Natural killer cell treated with Interleukin-12 subunit alpha and Interleukin-12 subunit beta and Interleukin-15 and Interleukin-18, amount 100 ng/mL, for 72 hours (primary cell): ENCODE results near the gene DEPDC1B. TPM values are rescaled to one million over a fixed set of nuclear protein-coding genes. Genes with fewer than 3 reads are reported as not detected.
A peak's percentile ranks its signal among the peaks of the same experiment; 100 is the strongest.
"Not testable (repeated sequence)": the region's sequence is repeated elsewhere in the genome, so short reads cannot be mapped to it uniquely, and the experiment has no call there.

ENCODE experiments used
- ATAC-seq, 2 donors: fragments of 150-1000 bp; cut with Tn5 transposase in 1 of 2; sonication (Bioruptor Pico), chemical (Tn5 transposase) in 1 of 2; 2 replicates each; pipeline ENCODE4 v1.10.0; 2021
- DNase-seq: peaks from one replicate; pipeline ENCODE4 v3.0.0; 2022; ENCODE audit warnings: low spot score
- H3K27ac Mint-ChIP-seq, 2 donors: 1 replicate in 1 of 2; 2 replicates in 1 of 2; pipeline ENCODE4 v1.8.0; 2022; ENCODE audit warnings: mixed read lengths in 2 of 2, mild to moderate bottlenecking in 1 of 2, moderate library complexity in 1 of 2
- H3K27me3 Mint-ChIP-seq, 2 donors: 1 replicate in 1 of 2; 2 replicates in 1 of 2; pipeline ENCODE4 v1.8.0; 2022; ENCODE audit warnings: mixed read lengths in 2 of 2
- H3K36me3 Mint-ChIP-seq: one replicate; pipeline ENCODE4 v1.8.0; 2022; ENCODE audit warnings: mixed read lengths
- H3K4me1 Mint-ChIP-seq, 2 donors: 1 replicate in 1 of 2; 2 replicates in 1 of 2; pipeline ENCODE4 v1.8.0; 2022; ENCODE audit warnings: low read depth in 2 of 2, mixed read lengths in 2 of 2, mild to moderate bottlenecking in 1 of 2
- H3K4me3 Mint-ChIP-seq: one replicate; pipeline ENCODE4 v1.8.0; 2022; ENCODE audit warnings: mixed read lengths
- H3K9me3 Mint-ChIP-seq: 2 replicates; pipeline ENCODE4 v1.8.0; 2022; ENCODE audit warnings: mixed read lengths
- total RNA-seq, 2 donors: library from RNA; stranded (reverse); gene quantifications; one replicate each; pipeline ENCODE4 v1.2.3, GENCODE V29; 2022

The DEPDC1B gene
- total RNA-seq, 2 donors from 2014 or later = 14.8 to 30.0 TPM

DNA sequence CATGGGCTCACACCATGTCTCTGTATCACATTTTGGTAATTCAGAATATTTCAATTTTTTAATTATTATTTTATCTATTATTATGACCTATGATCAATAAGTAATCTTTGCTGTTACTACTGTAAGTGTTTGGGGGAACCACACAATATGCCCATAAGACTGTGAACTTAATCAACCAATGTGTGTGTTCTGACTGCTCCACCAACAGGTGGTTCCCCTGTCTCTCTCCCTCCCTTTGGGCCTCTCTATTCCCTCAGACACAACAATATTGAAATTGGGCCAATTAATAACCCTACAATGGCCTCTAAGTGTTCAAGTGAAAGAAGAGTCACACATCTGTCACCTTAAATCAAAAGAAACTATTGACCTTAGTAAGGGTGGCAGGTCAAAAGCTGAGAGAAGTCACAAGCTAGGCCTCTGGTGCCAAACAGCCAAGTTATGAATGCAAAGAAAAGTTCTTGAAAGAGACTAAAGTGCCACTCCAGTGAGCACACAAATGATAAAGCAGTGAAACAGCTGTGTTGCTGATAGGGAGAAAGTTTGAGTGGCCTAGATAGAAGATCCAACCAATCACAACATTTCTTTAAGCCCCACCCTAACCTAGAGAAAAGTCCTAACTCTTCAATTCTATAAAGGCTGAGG is 88.7 kb downstream of the DEPDC1B start:
- no peaks in the 10 kb centered on the region for H3K27me3 Mint-ChIP-seq
- H3K36me3 Mint-ChIP-seq = peaks cover 3% of the 10 kb centered on the region
- no peaks in the 10 kb centered on the region for H3K4me1 Mint-ChIP-seq
- no peak for ATAC-seq
- H3K27ac Mint-ChIP-seq = no peak overlapping the region
- no peak for DNase-seq
- H3K9me3 Mint-ChIP-seq = peaks cover 4% of the 10 kb centered on the region
- no peak overlapping the region for H3K4me3 Mint-ChIP-seq

DNA sequence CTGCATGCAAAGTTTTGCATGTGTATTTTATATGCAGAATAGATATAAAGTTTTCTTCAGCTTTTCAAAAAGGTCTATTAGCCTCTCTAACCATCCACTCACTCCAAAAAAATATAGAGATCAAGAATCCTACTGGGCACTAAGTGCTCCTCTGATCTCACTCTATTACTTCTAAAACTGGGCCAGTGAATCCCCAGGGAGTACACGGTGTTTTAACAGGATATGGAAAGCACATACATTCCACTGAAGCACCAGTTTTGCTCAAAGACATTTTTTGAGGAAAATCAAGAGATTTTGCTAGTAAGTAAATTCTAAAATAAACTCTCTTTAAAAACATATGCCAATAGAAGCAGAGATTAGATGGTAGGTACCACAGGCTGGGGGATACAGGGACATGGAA is 95.2 kb downstream of the DEPDC1B start:
- H3K4me1 Mint-ChIP-seq = no peaks in the 10 kb centered on the region
- DNase-seq = no peak

GRCh38 chr5:60598424-60598823 is 101.5 kb downstream of the DEPDC1B start:
- Mint-ChIP-seq H3K9me3 (no peaks in the 10 kb centered on the region), H3K4me3 (no peak overlapping the region), H3K36me3 (no peaks in the 10 kb centered on the region), H3K27ac (no peak overlapping the region), H3K27me3 (no peaks in the 10 kb centered on the region), H3K4me1 (peaks cover 6 to 11% of the 10 kb centered on the region in 2 donors)
- DNase-seq (no peak), ATAC-seq (no peak)

More for the DNA sequence above, 95.2 kb downstream of the DEPDC1B start:
- no peak for ATAC-seq
- Mint-ChIP-seq H3K9me3 (no peaks in the 10 kb centered on the region), H3K27ac (no peak overlapping the region), H3K36me3 (no peaks in the 10 kb centered on the region), H3K4me3 (no peak overlapping the region), H3K27me3 (no peaks in the 10 kb centered on the region)

- H3K36me3 Mint-ChIP-seq = no peaks in the 10 kb centered on the region
- H3K27ac Mint-ChIP-seq = no peak overlapping the region
- no peak for DNase-seq
- peaks cover 6 to 11% of the 10 kb centered on the region in 2 donors for H3K4me1 Mint-ChIP-seq
- no peak for ATAC-seq
- no peaks in the 10 kb centered on the region for H3K9me3 Mint-ChIP-seq
- H3K4me3 Mint-ChIP-seq = no peak overlapping the region
- no peaks in the 10 kb centered on the region for H3K27me3 Mint-ChIP-seq
These were observed 102.2 kb downstream of the DEPDC1B start for GRCh38 chr5:60597572-60598320.

- H3K9me3 Mint-ChIP-seq = no peaks in the 10 kb centered on the region
These were observed 105.1 kb downstream of the DEPDC1B start for GRCh38 chr5:60594715-60595477.

GRCh38 chr5:60590172-60590571 is 109.8 kb downstream of the DEPDC1B start:
- Mint-ChIP-seq H3K4me1 (no peaks in the 10 kb centered on the region), H3K9me3 (no peaks in the 10 kb centered on the region), H3K27ac (no peak overlapping the region), H3K36me3 (no peaks in the 10 kb centered on the region), H3K27me3 (no peaks in the 10 kb centered on the region), H3K4me3 (no peak overlapping the region)
- ATAC-seq = no peak
- no peak for DNase-seq

More at GRCh38 chr5:60594715-60595477, 105.1 kb downstream of the DEPDC1B start:
- Mint-ChIP-seq H3K4me1 (peaks cover 6 to 11% of the 10 kb centered on the region in 2 donors), H3K4me3 (no peak overlapping the region), H3K36me3 (no peaks in the 10 kb centered on the region), H3K27ac (no peak overlapping the region), H3K27me3 (no peaks in the 10 kb centered on the region)
- ATAC-seq (no peak), DNase-seq (no peak)

GRCh38 chr5:60587312-60587711 is 112.7 kb downstream of the DEPDC1B start:
- not testable (repeated sequence) for H3K4me1 Mint-ChIP-seq, H3K36me3 Mint-ChIP-seq

DNA sequence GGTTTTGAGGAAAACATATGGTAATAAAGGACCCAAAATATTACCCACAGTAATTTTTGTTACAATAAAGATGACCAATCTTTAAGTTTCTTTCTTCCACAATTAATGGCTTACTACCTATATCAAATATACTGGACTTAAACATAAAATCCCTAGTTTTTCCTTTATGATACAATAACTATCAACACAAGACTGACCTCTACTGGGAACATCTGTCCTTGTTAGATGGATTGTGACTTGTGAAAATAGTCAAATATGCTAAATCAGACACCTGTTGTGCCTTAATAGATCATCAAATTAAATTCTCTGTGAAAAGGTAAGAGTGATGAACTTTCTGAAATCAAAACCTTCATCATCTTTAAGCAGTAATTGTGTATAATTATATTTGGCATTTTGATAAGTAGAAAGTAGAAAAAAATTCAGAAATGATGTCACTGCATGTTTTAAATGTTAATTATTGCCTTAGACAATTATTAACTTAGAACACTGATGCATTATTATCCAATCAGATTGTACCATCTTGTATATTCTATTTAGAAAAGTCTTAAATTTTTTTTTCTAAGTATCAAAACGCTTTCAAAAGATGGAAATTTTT is 113.6 kb downstream of the DEPDC1B start:
- H3K27me3 Mint-ChIP-seq = no peaks in the 10 kb centered on the region
- H3K4me3 Mint-ChIP-seq = no peak overlapping the region
- H3K9me3 Mint-ChIP-seq = peaks cover 4% of the 10 kb centered on the region
- DNase-seq (no peak), ATAC-seq (no peak)
- no peaks in the 10 kb centered on the region for H3K36me3 Mint-ChIP-seq
- H3K4me1 Mint-ChIP-seq = no peaks in the 10 kb centered on the region
- H3K27ac Mint-ChIP-seq = no peak overlapping the region

More at GRCh38 chr5:60587312-60587711, 112.7 kb downstream of the DEPDC1B start:
- H3K27ac Mint-ChIP-seq, H3K9me3 Mint-ChIP-seq, H3K27me3 Mint-ChIP-seq, ATAC-seq, H3K4me3 Mint-ChIP-seq, DNase-seq: not testable (repeated sequence)

DNA sequence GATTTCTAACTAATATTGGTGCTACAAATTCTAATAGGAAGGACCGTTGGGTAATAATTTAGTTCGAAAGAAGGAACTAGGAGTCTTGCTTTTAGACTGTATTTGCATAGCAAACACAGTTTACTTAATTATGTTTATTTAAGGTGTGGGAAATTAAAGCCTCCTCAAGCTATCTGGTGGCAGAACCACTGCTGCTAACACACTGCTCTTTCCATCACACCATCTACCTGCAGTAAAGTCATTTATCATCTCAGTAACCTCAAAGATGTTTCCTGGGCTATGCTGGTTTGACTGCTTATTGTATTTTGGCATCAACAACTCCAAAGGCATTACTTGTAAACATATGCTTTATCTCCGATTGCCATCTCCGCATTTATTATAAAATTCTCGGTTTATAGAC is 114.3 kb downstream of the DEPDC1B start:
- H3K27me3 Mint-ChIP-seq = no peaks in the 10 kb centered on the region
- H3K4me1 Mint-ChIP-seq = no peaks in the 10 kb centered on the region
- H3K4me3 Mint-ChIP-seq = no peak overlapping the region
- peaks cover 4% of the 10 kb centered on the region for H3K9me3 Mint-ChIP-seq
- H3K27ac Mint-ChIP-seq = no peak overlapping the region
- H3K36me3 Mint-ChIP-seq = no peaks in the 10 kb centered on the region
- ATAC-seq (no peak), DNase-seq (no peak)

DNA sequence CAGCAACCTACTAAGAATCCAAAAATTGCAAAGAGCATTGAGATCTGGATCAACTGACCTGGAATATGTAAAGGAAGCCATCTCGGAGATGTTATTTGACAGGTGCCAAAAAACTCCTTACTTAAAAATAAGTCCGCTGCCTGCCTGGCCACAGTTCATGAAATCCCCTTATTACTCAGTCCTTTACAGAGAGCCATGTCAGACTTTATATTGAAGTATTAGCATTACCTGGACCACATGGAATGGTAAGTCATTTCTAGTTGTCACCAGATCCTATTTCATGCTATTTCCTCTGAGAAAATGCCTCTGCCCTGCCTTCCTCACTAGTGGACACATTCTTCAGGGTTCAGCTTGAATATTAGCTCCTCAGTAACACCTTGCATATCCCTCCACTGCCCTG is 115.7 kb downstream of the DEPDC1B start:
- ATAC-seq = no peak

DNA sequence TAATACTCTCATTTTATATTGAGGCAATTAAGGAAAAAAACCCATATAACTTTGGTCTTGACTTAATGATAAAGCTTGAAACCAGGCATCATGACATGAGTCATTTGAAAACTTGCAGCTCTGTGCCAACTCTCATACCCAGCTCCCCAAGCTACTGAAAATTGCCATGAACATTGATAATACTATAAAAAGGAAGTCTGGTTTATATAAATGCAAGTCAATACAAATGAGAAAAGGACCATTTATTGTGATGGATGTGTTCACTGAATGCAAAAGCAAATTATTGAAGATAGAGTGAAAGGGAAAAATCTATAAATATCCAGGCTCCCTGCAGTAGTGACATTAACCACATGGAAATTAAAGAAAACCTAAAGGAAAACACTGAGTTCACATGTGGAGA is 116.3 kb downstream of the DEPDC1B start:
- no peak for ATAC-seq
- Mint-ChIP-seq H3K36me3 (no peaks in the 10 kb centered on the region), H3K9me3 (peaks cover 4% of the 10 kb centered on the region), H3K4me1 (peaks cover 0 to 8% of the 10 kb centered on the region in 2 donors), H3K27ac (no peak overlapping the region), H3K4me3 (no peak overlapping the region), H3K27me3 (no peaks in the 10 kb centered on the region)
- no peak for DNase-seq

More for the DNA sequence above, 115.7 kb downstream of the DEPDC1B start:
- Mint-ChIP-seq H3K36me3 (no peaks in the 10 kb centered on the region), H3K4me1 (peaks cover 0 to 7% of the 10 kb centered on the region in 2 donors), H3K9me3 (peaks cover 4% of the 10 kb centered on the region), H3K27ac (no peak overlapping the region), H3K27me3 (no peaks in the 10 kb centered on the region), H3K4me3 (no peak overlapping the region)
- no peak for DNase-seq

DNA sequence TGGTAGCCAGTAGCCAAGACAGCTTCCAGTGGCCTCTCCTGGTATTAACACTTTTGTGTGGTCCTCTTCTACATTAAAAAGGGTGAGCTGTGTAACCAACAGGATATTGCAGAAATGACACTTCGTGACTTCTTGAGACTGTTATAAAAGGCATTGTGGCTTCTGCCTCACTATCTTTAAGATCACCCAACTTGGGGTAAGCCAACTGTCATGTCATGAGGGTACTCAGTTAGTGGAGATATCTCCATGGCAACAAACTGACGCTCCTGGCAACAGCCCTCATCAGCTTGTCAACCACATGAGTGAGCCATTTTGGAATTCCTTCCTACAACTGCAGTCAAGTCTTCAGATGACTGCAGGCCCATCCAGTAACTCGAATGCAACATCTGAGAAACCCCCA is 121.7 kb downstream of the DEPDC1B start:
- H3K9me3 Mint-ChIP-seq = peaks cover 10% of the 10 kb centered on the region
- no peaks in the 10 kb centered on the region for H3K27me3 Mint-ChIP-seq
- peaks cover 9% of the 10 kb centered on the region for H3K36me3 Mint-ChIP-seq
- H3K27ac Mint-ChIP-seq = no peak overlapping the region
- no peak overlapping the region for H3K4me3 Mint-ChIP-seq
- H3K4me1 Mint-ChIP-seq = peaks cover 0 to 8% of the 10 kb centered on the region in 2 donors
- peak in 1 of 2 donors; percentile 40 for ATAC-seq
- no peak for DNase-seq

DNA sequence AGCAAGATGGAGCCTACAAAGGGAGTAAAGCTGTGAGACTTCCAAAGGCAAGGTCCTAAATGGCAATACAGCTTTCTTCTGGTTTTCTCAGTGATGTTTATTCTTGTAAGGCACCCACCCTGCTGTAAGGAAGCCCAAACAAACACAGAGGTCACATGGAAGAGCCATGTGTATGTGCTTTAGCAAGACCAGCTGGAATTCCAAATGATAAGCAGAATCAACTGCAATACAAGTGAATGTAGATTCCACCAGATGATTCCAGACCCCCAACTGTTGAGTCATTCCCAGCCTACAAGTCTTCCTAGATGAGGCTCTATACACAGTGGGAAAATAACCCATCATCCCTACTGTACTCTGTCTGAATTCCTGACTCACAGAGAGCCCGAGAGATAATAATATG is 122.8 kb downstream of the DEPDC1B start:
- peaks cover 16% of the 10 kb centered on the region for H3K36me3 Mint-ChIP-seq
- H3K9me3 Mint-ChIP-seq = peaks cover 10% of the 10 kb centered on the region
- H3K27ac Mint-ChIP-seq = no peak overlapping the region
- H3K4me1 Mint-ChIP-seq = peaks cover 0 to 8% of the 10 kb centered on the region in 2 donors
- H3K27me3 Mint-ChIP-seq = no peaks in the 10 kb centered on the region
- ATAC-seq (no peak), DNase-seq (no peak)
- no peak overlapping the region for H3K4me3 Mint-ChIP-seq
